ENCODE measurements around the gene GALNT13.

The GALNT13 gene

DNA sequence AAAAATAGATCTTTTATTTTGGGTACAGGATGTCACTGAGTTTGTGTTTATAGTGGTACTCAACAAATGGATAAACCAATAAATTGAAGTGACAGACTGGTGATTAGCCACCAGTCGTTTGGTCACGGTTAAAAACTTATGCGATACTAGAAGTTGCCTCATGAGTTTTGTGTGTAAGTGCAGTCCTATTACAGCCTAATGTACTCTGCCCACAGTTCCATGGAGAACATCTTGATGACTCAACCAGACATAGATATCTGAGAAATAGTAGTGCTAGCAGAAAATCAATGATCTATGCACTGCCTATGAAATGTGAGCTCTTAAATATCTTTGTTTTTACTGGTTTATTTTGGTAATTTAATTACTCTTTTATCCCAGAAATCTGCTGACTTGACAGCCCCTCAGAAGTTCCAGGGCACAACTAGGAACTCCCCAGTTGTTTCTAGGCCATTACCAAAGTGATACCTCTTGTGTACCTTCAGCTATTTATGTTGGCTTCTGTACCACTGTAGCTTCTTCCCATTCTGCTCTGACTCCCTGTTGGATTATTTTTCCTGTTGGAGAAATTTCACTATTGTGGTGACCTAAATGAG lies 617.6 kb downstream of the GALNT13 start:
- FAIRE-seq, result no peak

DNA sequence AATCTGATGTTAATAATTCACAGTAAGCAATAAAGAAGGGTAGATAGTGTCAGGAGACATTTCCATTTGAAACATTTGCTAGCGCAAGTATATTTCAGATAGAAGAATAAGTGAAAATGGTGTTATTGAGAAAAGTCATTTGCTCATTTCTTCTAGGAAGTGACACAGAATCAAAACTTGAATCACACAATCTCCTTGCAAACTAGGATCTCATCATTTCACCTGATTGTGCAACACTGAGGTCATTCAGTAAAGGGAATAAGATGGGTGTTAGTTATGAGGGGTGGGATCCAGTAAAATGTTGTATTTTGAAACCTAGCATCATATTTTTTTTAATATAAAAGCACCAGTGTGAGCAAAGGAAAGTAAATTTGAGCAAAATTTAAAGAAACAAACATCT lies 618.8 kb downstream of the GALNT13 start:
- FAIRE-seq, result no peak

DNA sequence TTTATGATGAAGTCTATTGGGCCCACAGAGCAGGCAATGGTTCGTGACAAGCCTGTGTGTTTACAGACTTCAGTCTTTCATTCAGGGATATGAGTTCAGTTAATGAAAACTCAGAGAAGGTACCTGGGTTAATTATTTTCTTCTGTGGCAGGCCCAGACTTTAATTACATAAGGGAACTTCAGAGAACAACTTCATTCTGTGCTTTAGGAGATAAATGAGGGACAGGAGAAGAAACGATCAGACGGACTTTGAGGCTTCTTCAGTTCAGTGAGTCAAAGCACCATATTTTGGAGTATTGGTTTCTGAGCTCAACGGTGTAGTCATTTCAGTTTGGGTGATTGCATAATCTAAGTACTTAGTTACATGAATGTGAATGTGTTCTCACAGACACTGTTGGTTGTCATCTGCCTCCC lies 623.7 kb downstream of the GALNT13 start:
- no peak for FAIRE-seq

DNA sequence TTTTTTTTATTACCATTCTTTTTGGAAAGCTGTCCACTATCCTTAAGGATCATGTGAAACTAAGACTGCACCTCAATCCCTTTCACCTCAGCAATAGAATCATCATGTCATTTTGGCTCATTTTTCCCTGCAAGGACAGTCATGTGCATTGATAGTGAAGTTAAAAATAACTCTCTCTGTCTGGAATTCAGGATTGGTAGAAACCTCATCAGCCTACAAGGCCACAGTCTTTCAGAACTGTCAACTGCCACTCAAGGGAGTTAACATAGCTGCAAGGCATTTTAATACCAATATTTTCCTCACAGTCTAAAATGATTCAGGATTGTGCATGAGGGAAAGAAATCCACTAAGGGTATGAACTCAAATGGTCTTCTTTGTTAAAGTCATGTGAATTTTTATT lies 625.3 kb downstream of the GALNT13 start:
- FAIRE-seq, result no peak

All from A204.1 (cell line).